SK-N-SH (cell line): Measurements from ENCODE around the gene DPP10. TPM values are rescaled to one million over a fixed set of nuclear protein-coding genes. Genes with fewer than 3 reads are reported as not detected.

Experiments used
- CTCF ChIA-PET: fragments of 300-600, 350-600 bp; formaldehyde crosslinking; extraction: SDS; loops from one replicate; lab custom pipeline; 2021; lab: Yijun Ruan, JAX
- POLR2A ChIA-PET: fragments of 350-600 bp; sonication (Branson Sonifier 250); formaldehyde crosslinking; extraction: SDS; loops from one replicate; lab custom pipeline; 2020; ENCODE audit warnings: antibody characterized with exemption, inconsistent platforms; lab: Yijun Ruan, JAX
- DNase-seq: peaks from one replicate; pipeline ENCODE4 v3.0.0; 2012
- H2AFZ ChIP-seq: fragments of 200-600 bp; sonication (generic); 2 replicates; pipeline ENCODE4 v1.8.1; 2016; ENCODE audit warnings: antibody characterized with exemption, mild to moderate bottlenecking, low read depth
- H3F3A ChIP-seq: fragments of 200-600 bp; sonication (generic); replicated peaks from 2 replicates; pipeline ENCODE3; 2016; ENCODE audit warnings: antibody characterized with exemption, mild to moderate bottlenecking; ENCODE audit not compliant: insufficient read depth
- H3K27ac ChIP-seq, 2 experiments: fragments of 200-500 bp in 1 of 2; fragments of 200-600 bp in 1 of 2; sonication (Bioruptor generic) in 1 of 2; sonication (generic), shearing (Covaris generic) in 1 of 2; 2 replicates each; pipeline versions ENCODE4 v1.5.1 to v1.6.1; 2014 to 2016; ENCODE audit warnings: low read depth in 2 of 2, inconsistent platforms in 1 of 2, low read length in 1 of 2, mild to moderate bottlenecking in 1 of 2, mixed read lengths in 1 of 2
- H3K27me3 ChIP-seq: fragments of 200-600 bp; sonication (generic), shearing (Covaris generic); 2 replicates; pipeline ENCODE4 v1.6.1; 2016; ENCODE audit warnings: mixed run types; ENCODE audit not compliant: insufficient read depth
- H3K36me3 ChIP-seq, 2 experiments: fragments of 200-500 bp in 1 of 2; fragments of 200-600 bp in 1 of 2; sonication (Bioruptor generic) in 1 of 2; sonication (generic) in 1 of 2; replicated peaks in 1 of 2; 2 replicates each; pipeline versions ENCODE3 to v1.5.1; 2014 to 2016; ENCODE audit warnings: low read length in 1 of 2, mild to moderate bottlenecking in 1 of 2; ENCODE audit not compliant: insufficient read depth in 2 of 2, control insufficient read depth in 1 of 2
- H3K4me1 ChIP-seq, 2 experiments: fragments of 200-500 bp in 1 of 2; fragments of 200-600 bp in 1 of 2; sonication (Bioruptor generic) in 1 of 2; sonication (generic), shearing (Covaris generic) in 1 of 2; 2 replicates each; pipeline versions ENCODE4 v1.5.1 to v1.6.1; 2014 to 2016; ENCODE audit warnings: low read depth in 1 of 2, low read length in 1 of 2, mixed run types in 1 of 2; ENCODE audit not compliant: insufficient read depth in 2 of 2, control insufficient read depth in 1 of 2
- H3K4me2 ChIP-seq: fragments of 200-600 bp; sonication (generic), shearing (Covaris generic); 2 replicates; pipeline ENCODE4 v1.6.1; 2017; ENCODE audit warnings: mixed run types
- H3K4me3 ChIP-seq, 2 experiments: fragments of 200-500 bp in 1 of 2; fragments of 200-600 bp in 1 of 2; sonication (Bioruptor generic) in 1 of 2; sonication (generic), shearing (Covaris generic) in 1 of 2; 2 replicates each; pipeline versions ENCODE4 v1.5.1 to v1.8.1; 2014 to 2016; ENCODE audit warnings: low read depth in 2 of 2, inconsistent platforms in 1 of 2, low read length in 1 of 2, mild to moderate bottlenecking in 1 of 2, mixed read lengths in 1 of 2, moderate library complexity in 1 of 2
- H3K79me2 ChIP-seq: fragments of 200-600 bp; sonication (generic); 2 replicates; pipeline ENCODE4 v1.8.1; 2017; ENCODE audit warnings: mild to moderate bottlenecking; ENCODE audit not compliant: insufficient read depth
- H3K9ac ChIP-seq: fragments of 200-600 bp; sonication (generic); 2 replicates; pipeline ENCODE4 v1.6.1; 2017; ENCODE audit warnings: mixed run types
- H3K9me2 ChIP-seq: fragments of 200-600 bp; sonication (generic); 2 replicates; pipeline ENCODE4 v1.6.1; 2017; ENCODE audit warnings: mixed run types
- H3K9me3 ChIP-seq: fragments of 200-600 bp; sonication (generic); 2 replicates; pipeline ENCODE4 v1.6.1; 2017; ENCODE audit warnings: mixed run types, mild to moderate bottlenecking, moderate library complexity
- H4K20me1 ChIP-seq: fragments of 200-600 bp; sonication (generic); 2 replicates; pipeline ENCODE4 v1.6.1; 2017; ENCODE audit warnings: mild to moderate bottlenecking, mixed run types; ENCODE audit not compliant: insufficient read depth
- CTCF ChIP-seq: fragments of 200-600 bp; sonication (generic); IDR thresholded peaks from 2 replicates; pipeline ENCODE4 v1.6.1; 2017; ENCODE audit warnings: antibody characterized with exemption, mild to moderate bottlenecking, moderate library complexity
- EP300 ChIP-seq, 2 experiments: IDR thresholded peaks; 2 replicates each; pipeline versions ENCODE4 v1.4.0 to v1.6.1; 2012; ENCODE audit warnings: borderline replicate concordance in 1 of 2, low read depth in 1 of 2, low read length in 1 of 2
- FOSL2 ChIP-seq: IDR thresholded peaks from 2 replicates; pipeline ENCODE4 v1.4.0; 2012; ENCODE audit warnings: low read depth, mild to moderate bottlenecking, moderate library complexity, borderline replicate concordance
- FOXJ3 ChIP-seq: sonication (generic); formaldehyde crosslinking; IDR thresholded peaks from 2 replicates; pipeline ENCODE4 v1.5.1; 2020; ENCODE audit warnings: mild to moderate bottlenecking, missing genetic modification reagents
- GABPA ChIP-seq: IDR thresholded peaks from 2 replicates; pipeline ENCODE4 v1.4.0; 2012; ENCODE audit warnings: low read depth, mild to moderate bottlenecking
- GATA2 ChIP-seq: sonication (generic); formaldehyde crosslinking; IDR thresholded peaks from 2 replicates; pipeline ENCODE4 v1.5.0; 2020; ENCODE audit warnings: mild to moderate bottlenecking, missing genetic modification reagents
- JUND ChIP-seq: IDR thresholded peaks from 2 replicates; pipeline ENCODE4 v1.4.0; 2012
- NFIC ChIP-seq: IDR thresholded peaks from 2 replicates; pipeline ENCODE4 v1.4.0; 2012; ENCODE audit warnings: borderline replicate concordance
- POLR2AphosphoS5 ChIP-seq: IDR thresholded peaks from 2 replicates; pipeline ENCODE4 v1.6.1; 2012; ENCODE audit warnings: low read depth, low read length
- RAD21 ChIP-seq: IDR thresholded peaks from 2 replicates; pipeline ENCODE4 v1.6.1; 2012; ENCODE audit warnings: mild to moderate bottlenecking, low read length
- REST ChIP-seq: IDR thresholded peaks from 2 replicates; pipeline ENCODE4 v1.6.1; 2012; ENCODE audit warnings: mild to moderate bottlenecking, low read depth, low read length, moderate library complexity
- RFX5 ChIP-seq: IDR thresholded peaks from 2 replicates; pipeline ENCODE4 v1.6.1; 2012; ENCODE audit warnings: mild to moderate bottlenecking, improper control_type of control experiment, low read length
- TCF12 ChIP-seq: IDR thresholded peaks from 2 replicates; pipeline ENCODE4 v1.4.0; 2012
- USF1 ChIP-seq: IDR thresholded peaks from 2 replicates; pipeline ENCODE4 v1.4.0; 2012; ENCODE audit warnings: low read depth, borderline replicate concordance
- USF2 ChIP-seq: fragments of 150-350 bp; IDR thresholded peaks from 2 replicates; pipeline ENCODE4 v1.6.1; 2017; ENCODE audit warnings: antibody characterized with exemption, low read length, low read depth, borderline replicate concordance
- YY1 ChIP-seq: IDR thresholded peaks from 2 replicates; pipeline ENCODE4 v1.4.0; 2012; ENCODE audit warnings: low read depth, mild to moderate bottlenecking
- WGBS: methylation state at CpG from one replicate; pipeline ENCODE4 v1.1.6; 2017; ENCODE audit warnings: low lambda C conversion rate; 5-methylcytosine and 5-hydroxymethylcytosine counted together
- polyA plus RNA-seq, 3 experiments: library from polyadenylated mRNA; depleted of rRNA; stranded (reverse); fragments of >200 nt; gene quantifications; 2 replicates each; pipeline ENCODE4 v1.2.3, GENCODE V29; 2012
- TF ChIP-seq, protein P1 (sequence below): fragments of 150-350 bp; IDR thresholded peaks from 2 replicates; pipeline ENCODE4 v1.6.1; 2016; ENCODE audit warnings: mild to moderate bottlenecking, low read depth, low read length
- TF ChIP-seq, protein P2 (sequence below): IDR thresholded peaks from 2 replicates; pipeline ENCODE4; 2012

DPP10 gene
- polyA plus RNA-seq, 1 of the 3 experiments (the other 2 are of a cell fraction), result not detected

- H3K27ac ChIP-seq, result no peak overlapping the region
- H4K20me1 ChIP-seq, result no peaks in the 10 kb centered on the region
- no peak overlapping the region for H3K9ac ChIP-seq
- no peaks in the 10 kb centered on the region for H3K4me1 ChIP-seq
- H3K9me3 ChIP-seq, result no peaks in the 10 kb centered on the region; the same call in 1 of the 2 replicates
- ChIA-PET POLR2A (no interaction called here), CTCF (no interaction called here)
- no peak overlapping the region for H2AFZ ChIP-seq
- 45% methylated on average over 1 of the region's 1 CpG for WGBS
- no peaks in the 10 kb centered on the region for H3K36me3 ChIP-seq
- no peaks in the 10 kb centered on the region for H3K27me3 ChIP-seq
- H3K79me2 ChIP-seq, result no peaks in the 10 kb centered on the region
- no peaks in the 10 kb centered on the region for H3K9me2 ChIP-seq
- H3F3A ChIP-seq, result no peaks in the 10 kb centered on the region
- no peak overlapping the region for H3K4me3 ChIP-seq
- H3K4me2 ChIP-seq, result no peak overlapping the region
- TF ChIP-seq GABPA (no peak), NFIC (no peak), YY1 (no peak), EP300 (IDR thresholded peaks at IDR 0.05; ENCODE audit: borderline replicate concordance in 1 of 2, low read depth in 1 of 2, low read length in 1 of 2) (no peak), REST (no peak), JUND (no peak), USF1 (no peak), RFX5 (no peak), FOSL2 (no peak)
- TF ChIP-seq, protein P1, sequence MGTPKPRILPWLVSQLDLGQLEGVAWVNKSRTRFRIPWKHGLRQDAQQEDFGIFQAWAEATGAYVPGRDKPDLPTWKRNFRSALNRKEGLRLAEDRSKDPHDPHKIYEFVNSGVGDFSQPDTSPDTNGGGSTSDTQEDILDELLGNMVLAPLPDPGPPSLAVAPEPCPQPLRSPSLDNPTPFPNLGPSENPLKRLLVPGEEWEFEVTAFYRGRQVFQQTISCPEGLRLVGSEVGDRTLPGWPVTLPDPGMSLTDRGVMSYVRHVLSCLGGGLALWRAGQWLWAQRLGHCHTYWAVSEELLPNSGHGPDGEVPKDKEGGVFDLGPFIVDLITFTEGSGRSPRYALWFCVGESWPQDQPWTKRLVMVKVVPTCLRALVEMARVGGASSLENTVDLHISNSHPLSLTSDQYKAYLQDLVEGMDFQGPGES, result no peak
- no peak for DNase-seq
Measured at GRCh38 chr2:115169814-115170213, 727.4 kb downstream of the DPP10 start.

- 29% methylated on average over 2 of the region's 2 CpGs for WGBS
- no peak overlapping the region for H3K27ac ChIP-seq
- no peak overlapping the region for H3K4me3 ChIP-seq
- no peak for DNase-seq
- no peaks in the 10 kb centered on the region for H3K36me3 ChIP-seq
- no peak overlapping the region for H2AFZ ChIP-seq
- no peaks in the 10 kb centered on the region; the same call in 1 of the 2 replicates for H3K9me3 ChIP-seq
- H3K9ac ChIP-seq, result no peak overlapping the region
- H3K79me2 ChIP-seq, result no peaks in the 10 kb centered on the region
- POLR2A ChIA-PET, result no interaction called here
- no peaks in the 10 kb centered on the region for H3K27me3 ChIP-seq
- no peaks in the 10 kb centered on the region for H3K4me1 ChIP-seq
- H4K20me1 ChIP-seq, result no peaks in the 10 kb centered on the region
- no peaks in the 10 kb centered on the region for H3K9me2 ChIP-seq
- CTCF ChIA-PET, result interaction anchor here (1.9 kb wide), 1 partner anchor 8 kb away, joined by 5 read pairs; no protein-coding TSS in a partner anchor
- no peak overlapping the region for H3K4me2 ChIP-seq
- no peaks in the 10 kb centered on the region for H3F3A ChIP-seq
- no peak for TF ChIP-seq FOXJ3 (CRISPR knock-in tag)
- TF ChIP-seq GATA2 (CRISPR knock-in tag), result no peak
- TF ChIP-seq, protein P1, result no peak
- TF ChIP-seq USF2, result no peak
- TF ChIP-seq RAD21, result no peak
- TF ChIP-seq POLR2AphosphoS5, result no peak
- TF ChIP-seq, protein P2, sequence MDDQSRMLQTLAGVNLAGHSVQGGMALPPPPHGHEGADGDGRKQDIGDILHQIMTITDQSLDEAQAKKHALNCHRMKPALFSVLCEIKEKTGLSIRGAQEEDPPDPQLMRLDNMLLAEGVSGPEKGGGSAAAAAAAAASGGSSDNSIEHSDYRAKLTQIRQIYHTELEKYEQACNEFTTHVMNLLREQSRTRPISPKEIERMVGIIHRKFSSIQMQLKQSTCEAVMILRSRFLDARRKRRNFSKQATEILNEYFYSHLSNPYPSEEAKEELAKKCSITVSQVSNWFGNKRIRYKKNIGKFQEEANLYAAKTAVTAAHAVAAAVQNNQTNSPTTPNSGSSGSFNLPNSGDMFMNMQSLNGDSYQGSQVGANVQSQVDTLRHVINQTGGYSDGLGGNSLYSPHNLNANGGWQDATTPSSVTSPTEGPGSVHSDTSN, result no peak
- no peak for TF ChIP-seq YY1
- no peak for TF ChIP-seq EP300 (IDR thresholded peaks at IDR 0.05; ENCODE audit: borderline replicate concordance in 1 of 2, low read depth in 1 of 2, low read length in 1 of 2)
- TF ChIP-seq TCF12, result no peak
- TF ChIP-seq CTCF, result no peak
Measured at GRCh38 chr2:115171751-115172150, 729.3 kb downstream of the DPP10 start.
